ENCODE data around the gene SLC9A9.

GRCh38 chr3:143220741-143221140 is 627.5 kb downstream of the SLC9A9 start:
- no peak for TF ChIP-seq CTCF (IDR thresholded peaks at IDR 0.05)
- no peak for TF ChIP-seq POLR2A (IDR thresholded peaks at IDR 0.05)

Data from right lobe of liver (tissue), 4 donors.